Mucosa of stomach (tissue), 1 donor: Measurements from ENCODE around the gene MPDZ.

Source experiments
- H3K27me3 ChIP-seq: one replicate; pipeline ENCODE4 v1.7.0; 2013; ENCODE audit warnings: mild to moderate bottlenecking, low read length; ENCODE audit not compliant: control insufficient read depth, insufficient read depth
- H3K36me3 ChIP-seq: one replicate; pipeline ENCODE4 v1.7.0; 2013; ENCODE audit warnings: low read length; ENCODE audit not compliant: control insufficient read depth, insufficient read depth
- H3K4me1 ChIP-seq: one replicate; pipeline ENCODE4 v1.7.0; 2013; ENCODE audit warnings: mild to moderate bottlenecking, low read length; ENCODE audit not compliant: control insufficient read depth, insufficient read depth
- H3K4me3 ChIP-seq: one replicate; pipeline ENCODE4 v1.7.0; 2013; ENCODE audit warnings: low read length
- H3K9ac ChIP-seq: one replicate; pipeline ENCODE4 v1.7.0; 2013; ENCODE audit warnings: mild to moderate bottlenecking, low read length, moderate library complexity
- H3K9me3 ChIP-seq: one replicate; pipeline ENCODE4 v1.7.0; 2013; ENCODE audit warnings: mild to moderate bottlenecking, low read length, moderate library complexity; ENCODE audit not compliant: control insufficient read depth
- donor health status: Pancreatic carcinoma.

The MPDZ gene

DNA sequence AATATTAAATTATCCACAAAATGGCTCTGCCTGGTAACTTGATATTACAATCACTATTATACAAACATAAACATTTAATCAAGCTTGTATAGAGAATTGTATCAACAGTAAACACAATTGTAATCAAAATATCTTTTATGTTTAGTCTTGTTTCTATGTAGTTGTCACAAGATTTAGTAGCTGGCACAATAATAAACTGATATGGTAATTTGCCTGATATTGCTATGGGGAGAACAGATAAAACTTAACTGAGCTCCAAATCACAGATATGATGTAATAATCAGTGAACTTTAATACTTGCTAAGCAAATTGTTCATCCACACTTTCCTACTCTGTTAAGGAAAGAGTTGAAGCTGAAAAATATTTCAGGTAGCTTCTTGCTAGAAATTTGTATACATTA lies 189.8 kb downstream of the MPDZ start:
- no peaks in the 10 kb centered on the region for H3K36me3 ChIP-seq
- H3K4me3 ChIP-seq: no peak overlapping the region
- no peaks in the 10 kb centered on the region for H3K4me1 ChIP-seq
- H3K9me3 ChIP-seq: no peaks in the 10 kb centered on the region
- H3K27me3 ChIP-seq: no peaks in the 10 kb centered on the region
- H3K9ac ChIP-seq: no peak overlapping the region

DNA sequence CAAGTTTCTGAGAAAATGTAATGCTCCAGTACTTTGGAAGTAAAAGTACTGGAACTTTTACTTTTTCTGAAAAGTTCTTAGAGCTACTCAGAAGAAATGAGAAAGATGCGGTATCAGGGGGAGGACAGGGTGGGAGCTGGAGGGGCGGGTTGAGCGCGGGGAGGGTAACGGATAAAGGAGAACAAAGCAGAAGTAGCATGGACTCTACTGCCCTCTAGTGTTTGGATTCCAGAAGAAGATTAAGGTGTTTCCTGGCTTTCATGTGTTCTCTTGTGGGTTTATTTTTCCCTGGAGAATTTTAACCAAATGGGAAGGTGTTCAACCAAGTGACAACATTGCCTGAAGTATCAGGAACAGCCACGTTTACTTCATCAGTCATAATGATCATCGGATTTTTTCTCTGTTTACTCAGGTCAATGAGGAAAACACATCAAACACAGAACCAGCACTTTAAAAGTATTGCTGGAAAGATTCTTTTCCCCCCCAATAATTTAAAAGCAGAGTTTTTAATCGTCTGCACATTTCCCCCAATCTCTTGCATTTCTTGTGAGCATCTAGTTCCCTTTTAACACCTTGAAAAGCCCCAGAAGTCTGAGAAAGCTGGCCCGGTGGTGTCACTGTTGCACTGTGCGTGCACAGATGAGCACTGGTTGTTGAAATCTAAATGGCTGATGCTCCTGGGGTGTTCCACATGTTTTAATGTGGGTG lies 190.6 kb downstream of the MPDZ start:
- H3K4me1 ChIP-seq: no peaks in the 10 kb centered on the region
- no peak overlapping the region for H3K4me3 ChIP-seq
- H3K9me3 ChIP-seq: no peaks in the 10 kb centered on the region
- H3K9ac ChIP-seq: no peak overlapping the region
- no peaks in the 10 kb centered on the region for H3K27me3 ChIP-seq
- no peaks in the 10 kb centered on the region for H3K36me3 ChIP-seq

DNA sequence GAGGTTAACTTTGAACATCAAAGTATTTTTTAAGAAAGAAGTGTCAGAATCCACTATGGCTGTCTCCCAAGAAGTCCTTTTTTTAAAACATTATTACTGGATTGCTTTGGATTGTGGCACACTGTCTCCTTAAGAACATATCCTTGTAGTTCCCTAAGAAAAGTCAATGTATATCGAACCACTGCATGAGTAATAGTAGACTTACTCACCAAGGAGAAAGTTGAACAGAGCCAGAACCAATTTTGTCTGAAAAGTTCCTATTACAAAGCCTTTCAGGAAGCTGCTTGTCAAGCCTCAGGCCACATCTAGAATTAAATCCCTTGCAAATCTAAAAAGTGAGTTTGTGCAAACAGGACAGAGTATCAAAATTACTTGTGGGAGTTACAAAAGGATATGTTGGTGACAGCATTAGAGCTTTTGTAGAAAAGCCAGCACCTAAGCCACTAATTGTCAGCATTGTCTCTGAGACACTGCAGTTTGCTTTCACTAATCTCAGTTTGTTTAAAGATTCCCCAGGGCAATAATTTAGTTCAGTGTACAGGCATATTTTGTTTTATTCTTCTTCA lies 195.4 kb downstream of the MPDZ start:
- Histone ChIP-seq H3K9me3 (no peaks in the 10 kb centered on the region), H3K4me3 (no peak overlapping the region), H3K4me1 (no peaks in the 10 kb centered on the region), H3K36me3 (no peaks in the 10 kb centered on the region), H3K27me3 (no peaks in the 10 kb centered on the region), H3K9ac (no peak overlapping the region)

DNA sequence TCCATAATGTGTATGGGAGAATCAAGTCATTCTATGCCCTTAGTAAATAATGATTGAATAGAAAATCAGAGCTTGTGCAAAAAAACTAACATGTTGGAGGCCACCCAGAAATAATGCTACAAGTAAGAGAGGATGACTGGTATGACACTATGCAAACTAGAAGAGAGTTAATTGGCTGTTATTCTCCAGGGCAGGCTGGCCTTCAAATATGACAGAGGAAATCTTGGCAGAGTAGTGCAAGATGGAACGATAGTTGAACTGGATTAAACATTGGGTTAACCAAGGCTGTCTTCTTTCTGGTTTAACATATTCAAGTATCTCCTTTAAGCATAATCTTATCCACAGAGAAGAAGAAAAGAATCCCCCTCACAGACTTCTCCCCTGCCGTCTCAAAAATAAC lies 196.1 kb downstream of the MPDZ start:
- no peaks in the 10 kb centered on the region for H3K9me3 ChIP-seq
- no peaks in the 10 kb centered on the region for H3K4me1 ChIP-seq
- no peak overlapping the region for H3K9ac ChIP-seq
- no peaks in the 10 kb centered on the region for H3K36me3 ChIP-seq
- no peaks in the 10 kb centered on the region for H3K27me3 ChIP-seq
- no peak overlapping the region for H3K4me3 ChIP-seq

DNA sequence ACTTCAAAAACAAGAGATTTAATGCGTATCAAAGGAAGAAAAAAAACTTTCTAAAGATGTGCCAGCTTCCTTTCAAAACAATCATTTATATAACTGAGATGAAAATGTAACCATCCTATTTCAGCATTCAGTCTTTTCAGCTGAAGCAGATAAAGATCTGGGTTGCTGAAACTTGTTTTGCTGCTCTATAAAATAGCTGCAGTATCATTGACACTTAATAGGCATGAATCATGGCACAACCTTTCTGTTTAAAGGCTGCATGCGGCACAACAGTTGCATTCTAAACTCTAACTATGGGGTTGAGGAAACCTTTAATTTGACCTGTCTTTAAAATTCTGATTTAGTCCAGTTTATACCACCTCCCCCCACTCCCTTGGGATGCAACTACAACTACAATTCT lies 196.7 kb downstream of the MPDZ start:
- no peaks in the 10 kb centered on the region for H3K9me3 ChIP-seq
- no peak overlapping the region for H3K9ac ChIP-seq
- no peaks in the 10 kb centered on the region for H3K4me1 ChIP-seq
- H3K36me3 ChIP-seq: no peaks in the 10 kb centered on the region
- H3K4me3 ChIP-seq: no peak overlapping the region
- no peaks in the 10 kb centered on the region for H3K27me3 ChIP-seq

DNA sequence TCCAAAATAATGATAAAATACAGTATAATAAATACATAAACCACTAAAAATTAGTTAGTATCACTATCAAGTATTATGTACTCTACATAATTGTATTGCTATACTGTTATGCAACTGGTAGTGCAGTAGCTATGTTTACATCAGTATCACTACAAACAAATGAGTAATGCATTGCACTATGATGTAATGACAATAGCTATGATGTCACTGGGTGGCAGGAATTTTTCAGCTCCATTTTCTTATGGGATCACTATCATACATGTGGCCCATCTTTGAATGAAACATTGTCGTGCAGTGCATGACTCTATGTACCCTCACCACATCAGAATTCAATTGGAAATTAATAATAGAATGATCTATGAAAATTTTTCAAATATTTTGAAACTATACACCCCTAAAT lies 201.3 kb downstream of the MPDZ start:
- Histone ChIP-seq H3K36me3 (no peaks in the 10 kb centered on the region), H3K9me3 (no peaks in the 10 kb centered on the region), H3K9ac (no peak overlapping the region), H3K4me3 (no peak overlapping the region), H3K4me1 (no peaks in the 10 kb centered on the region), H3K27me3 (no peaks in the 10 kb centered on the region)

DNA sequence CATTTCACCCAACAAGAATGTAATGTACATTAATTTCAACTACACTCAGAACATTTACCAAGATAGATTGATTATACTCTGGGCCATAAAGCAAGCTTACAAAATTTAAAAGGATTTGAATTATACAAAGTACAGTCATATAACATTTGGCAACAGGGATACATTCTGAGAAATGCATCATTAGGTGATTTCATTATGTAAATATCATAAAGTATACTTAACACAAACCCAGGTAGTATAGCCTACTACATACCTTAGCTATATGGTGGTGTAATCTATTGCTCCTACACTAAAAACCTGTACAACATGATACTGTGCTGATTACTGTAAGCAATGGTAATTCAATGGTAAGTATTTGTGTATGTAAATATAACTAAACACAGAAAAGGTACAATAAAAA lies 202.9 kb downstream of the MPDZ start:
- no peaks in the 10 kb centered on the region for H3K36me3 ChIP-seq
- no peaks in the 10 kb centered on the region for H3K4me1 ChIP-seq
- H3K4me3 ChIP-seq: no peak overlapping the region
- no peak overlapping the region for H3K9ac ChIP-seq
- H3K9me3 ChIP-seq: no peaks in the 10 kb centered on the region
- H3K27me3 ChIP-seq: no peaks in the 10 kb centered on the region

DNA sequence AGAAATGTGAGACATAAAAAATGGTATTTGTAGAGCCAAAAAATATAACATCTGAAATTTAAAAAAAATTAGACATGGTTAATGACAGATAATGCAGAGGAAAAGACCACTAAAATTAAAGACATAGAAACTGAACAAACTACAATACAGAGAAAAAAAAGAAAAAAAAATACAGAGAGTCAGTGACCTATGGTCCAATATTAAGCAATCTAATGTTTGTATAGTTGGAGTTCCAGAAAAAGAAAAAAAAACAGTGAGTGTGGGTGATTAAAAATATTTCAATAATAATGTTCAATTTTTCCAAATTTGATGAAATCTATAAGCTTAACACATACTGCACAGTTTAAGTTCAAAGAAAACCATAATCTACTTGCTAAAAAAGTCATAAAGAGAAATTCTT lies 207.6 kb downstream of the MPDZ start:
- H3K4me1 ChIP-seq: no peaks in the 10 kb centered on the region
- H3K27me3 ChIP-seq: no peaks in the 10 kb centered on the region
- no peak overlapping the region for H3K9ac ChIP-seq
- no peaks in the 10 kb centered on the region for H3K9me3 ChIP-seq
- no peaks in the 10 kb centered on the region for H3K36me3 ChIP-seq
- H3K4me3 ChIP-seq: no peak overlapping the region

DNA sequence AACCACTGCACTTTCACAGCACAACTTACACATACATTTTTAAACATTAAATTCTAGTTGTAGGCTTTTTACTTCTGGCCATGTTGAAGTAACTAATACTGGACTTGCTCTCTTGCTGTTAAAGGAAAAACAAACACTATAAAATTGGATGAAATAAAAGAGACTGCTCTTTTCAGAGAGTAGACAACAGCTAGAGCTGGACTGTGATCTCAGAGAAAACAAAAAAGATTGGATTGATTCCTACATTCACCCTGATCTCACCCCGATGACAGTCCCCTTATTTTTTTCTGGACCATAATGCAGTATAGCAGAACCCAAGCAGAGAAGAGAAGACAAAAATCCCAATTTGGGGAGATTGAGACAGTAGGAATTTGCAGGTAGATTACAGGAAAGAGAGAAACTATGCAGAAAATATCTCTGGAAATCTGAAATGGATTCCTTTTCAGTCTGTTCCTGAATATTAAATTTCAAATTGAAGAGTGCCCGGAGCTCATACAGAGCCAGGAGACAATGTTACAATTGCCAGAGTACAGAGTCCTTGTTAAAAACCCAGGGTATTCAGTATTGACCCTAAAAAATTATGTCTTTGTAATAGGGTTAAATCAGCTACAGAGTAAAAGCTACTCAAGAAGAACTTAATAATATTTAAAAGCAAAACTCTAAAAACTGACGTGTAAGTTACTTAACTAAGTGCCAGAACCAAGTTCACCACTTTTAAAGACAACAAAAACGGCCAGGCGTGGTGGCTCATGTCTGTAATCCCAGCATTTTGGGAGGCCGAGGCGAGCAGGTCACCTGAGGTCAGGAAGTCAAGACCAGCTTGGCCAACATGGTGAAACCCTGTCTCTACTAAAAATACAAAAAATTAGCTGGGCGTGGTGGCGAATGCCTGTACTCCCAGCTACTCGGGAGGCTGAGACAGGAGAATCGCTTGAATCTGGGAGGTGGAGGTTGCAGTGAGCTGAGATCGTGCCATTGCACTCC lies 208.6 kb downstream of the MPDZ start:
- Histone ChIP-seq H3K4me1 (no peaks in the 10 kb centered on the region), H3K4me3 (no peak overlapping the region), H3K27me3 (no peaks in the 10 kb centered on the region), H3K9me3 (no peaks in the 10 kb centered on the region), H3K9ac (no peak overlapping the region), H3K36me3 (no peaks in the 10 kb centered on the region)

DNA sequence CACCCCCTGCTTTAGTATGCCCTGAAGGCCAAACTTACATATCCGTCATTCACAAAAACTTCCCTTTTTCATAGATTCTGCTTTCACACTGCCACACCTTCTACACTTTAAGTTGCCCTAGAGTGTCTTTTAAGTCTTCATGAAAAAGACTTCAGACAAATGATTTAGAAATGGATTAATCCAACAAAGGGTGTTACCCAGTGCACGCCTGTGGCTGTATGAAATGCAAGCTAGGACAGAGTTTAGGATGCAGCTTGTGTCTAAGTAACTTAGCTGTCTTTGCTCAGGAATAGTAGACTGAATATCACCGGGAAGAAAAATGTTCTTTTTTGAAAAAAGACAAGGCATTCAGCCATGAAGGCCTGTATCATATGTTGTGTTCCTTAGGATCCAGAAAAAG lies 210.0 kb downstream of the MPDZ start:
- no peaks in the 10 kb centered on the region for H3K4me1 ChIP-seq
- H3K9ac ChIP-seq: no peak overlapping the region
- H3K36me3 ChIP-seq: no peaks in the 10 kb centered on the region
- no peak overlapping the region for H3K4me3 ChIP-seq
- no peaks in the 10 kb centered on the region for H3K27me3 ChIP-seq
- no peaks in the 10 kb centered on the region for H3K9me3 ChIP-seq

DNA sequence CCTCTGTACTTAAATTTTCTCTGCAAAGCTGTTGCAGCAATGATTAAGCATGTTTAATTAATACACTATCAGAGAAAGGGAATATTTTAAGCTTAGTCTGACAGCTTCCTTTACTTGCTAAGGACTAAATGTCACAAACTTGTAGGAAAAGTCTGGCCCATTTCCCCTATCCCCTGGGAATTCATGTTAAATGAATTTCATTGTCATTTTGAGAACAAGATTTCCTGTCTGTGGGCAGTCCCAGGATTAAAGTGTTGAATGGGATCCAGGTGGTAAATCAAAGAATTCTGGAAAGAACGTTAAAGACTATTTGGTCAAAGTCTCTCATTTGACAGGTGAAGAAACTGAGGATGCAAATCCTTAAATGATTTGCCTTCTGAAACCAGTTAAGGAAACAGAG lies 214.8 kb downstream of the MPDZ start:
- no peak overlapping the region for H3K4me3 ChIP-seq
- H3K4me1 ChIP-seq: no peaks in the 10 kb centered on the region
- H3K9ac ChIP-seq: no peak overlapping the region
- H3K36me3 ChIP-seq: no peaks in the 10 kb centered on the region
- no peaks in the 10 kb centered on the region for H3K9me3 ChIP-seq
- no peaks in the 10 kb centered on the region for H3K27me3 ChIP-seq

DNA sequence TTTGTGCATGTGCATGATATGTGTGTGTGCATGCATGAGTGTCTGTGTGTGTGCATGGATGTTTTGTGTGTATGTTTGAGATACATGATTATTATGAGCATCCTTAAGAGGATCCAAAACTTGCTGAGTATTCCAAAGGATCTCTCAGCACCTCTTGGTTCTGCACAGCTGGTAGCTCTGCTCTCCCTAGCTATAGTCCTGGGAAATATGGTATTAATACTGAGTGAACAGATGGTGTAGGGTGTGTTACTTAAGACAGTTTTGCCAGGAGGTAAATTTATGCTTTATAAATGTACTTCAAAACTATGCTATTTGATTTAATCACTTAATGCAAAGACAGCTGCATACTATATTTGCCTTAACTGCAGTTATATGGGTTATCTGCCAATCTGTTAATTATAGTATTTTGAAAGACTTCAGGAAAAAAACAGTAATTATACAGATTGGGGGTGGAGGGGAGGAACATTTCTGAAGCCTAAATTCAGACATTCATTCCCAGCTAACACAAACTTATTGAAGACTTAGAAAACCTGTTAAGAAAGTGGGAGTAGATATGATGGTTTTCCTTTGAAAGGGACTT lies 215.5 kb downstream of the MPDZ start:
- no peaks in the 10 kb centered on the region for H3K27me3 ChIP-seq
- H3K4me1 ChIP-seq: no peaks in the 10 kb centered on the region
- H3K36me3 ChIP-seq: no peaks in the 10 kb centered on the region
- H3K9me3 ChIP-seq: no peaks in the 10 kb centered on the region
- H3K9ac ChIP-seq: no peak overlapping the region
- no peak overlapping the region for H3K4me3 ChIP-seq
